A549 (cell line): ENCODE results near the gene CAVIN3. TPM values are rescaled to one million over a fixed set of nuclear protein-coding genes. Genes with fewer than 3 reads are reported as not detected.
"Not testable (repeated sequence)": the region's sequence is repeated elsewhere in the genome, so short reads cannot be mapped to it uniquely, and the experiment has no call there.

ENCODE experiments used
- ATAC-seq, 2 experiments: fragments of 200-7000 bp in 1 of 2; fragments of >200 bp in 1 of 2; cut with Nextera tagmentation in 1 of 2; cut with Tn5 transposase in 1 of 2; 3 replicates each; pipeline versions ENCODE4 v1.8.0 to v1.9.1; 2018 to 2020; ENCODE audit warnings: mild to moderate bottlenecking in 1 of 2, moderate library complexity in 1 of 2
- CTCF ChIA-PET: fragments of 300-600 bp; sonication (Branson Sonifier 250); formaldehyde crosslinking; extraction: SDS; loops from one replicate; lab custom pipeline; 2021; ENCODE audit warnings: antibody characterized with exemption, inconsistent platforms; lab: Yijun Ruan, JAX
- POLR2A ChIA-PET: fragments of 350-600 bp; formaldehyde crosslinking; extraction: SDS; loops from one replicate; lab custom pipeline; 2021; ENCODE audit warnings: antibody characterized with exemption, inconsistent platforms; lab: Yijun Ruan, JAX
- DNase-seq, 2 experiments: peaks; one replicate each; pipeline versions ENCODE4 v3.0.0 to v3.0.0-alpha.2; 2011 to 2016; ENCODE audit warnings: low read depth in 1 of 2, low spot score in 1 of 2
- FAIRE-seq: peaks from 2 replicates; lab custom pipeline; 2011; peaks lifted over from hg19 to GRCh38; lab: Jason Lieb, UNC
- H3K27ac ChIP-seq, 2 experiments: fragments of >200 bp; sonication (Bioruptor Twin); formaldehyde crosslinking; 3 replicates each; pipeline ENCODE4 v1.5.1; 2016 to 2017
- H3K4me1 ChIP-seq: fragments of >200 bp; sonication (Bioruptor Twin); formaldehyde crosslinking; 3 replicates; pipeline ENCODE4 v1.6.1; 2016
- H3K4me2 ChIP-seq: fragments of >200 bp; sonication (Bioruptor Twin); formaldehyde crosslinking; 3 replicates; pipeline ENCODE4 v1.6.1; 2016
- H3K4me3 ChIP-seq: fragments of >200 bp; sonication (Bioruptor Twin); formaldehyde crosslinking; 3 replicates; pipeline ENCODE4 v1.5.1; 2016
- H3K9me3 ChIP-seq: fragments of >200 bp; sonication (Bioruptor Twin); formaldehyde crosslinking; 3 replicates; pipeline ENCODE4 v1.6.1; 2016
- BHLHE40 ChIP-seq: IDR thresholded peaks from 2 replicates; pipeline ENCODE4 v1.6.1; 2012; ENCODE audit warnings: low read depth, low read length, inconsistent platforms
- CBX2 ChIP-seq: fragments of 200-600 bp; sonication (generic); IDR thresholded peaks from 2 replicates; pipeline ENCODE4 v1.6.1; 2016; ENCODE audit warnings: low read depth, mild to moderate bottlenecking, borderline replicate concordance
- CBX8 ChIP-seq: fragments of 200-600 bp; sonication (generic); IDR thresholded peaks from 2 replicates; pipeline ENCODE4 v1.6.1; 2016
- CHD2 ChIP-seq: fragments of 150-350 bp; IDR thresholded peaks from 2 replicates; pipeline ENCODE4 v1.6.1; 2014; ENCODE audit warnings: low read length; ENCODE audit not compliant: partially characterized antibody
- CHD4 ChIP-seq: fragments of 200-600 bp; sonication (generic); IDR thresholded peaks from 2 replicates; pipeline ENCODE4 v1.6.1; 2016; ENCODE audit warnings: antibody characterized with exemption, mild to moderate bottlenecking, borderline replicate concordance
- EHMT2 ChIP-seq: fragments of 200-600 bp; sonication (generic); IDR thresholded peaks from 2 replicates; pipeline ENCODE4 v1.6.1; 2016; ENCODE audit warnings: antibody characterized with exemption, low read depth, mild to moderate bottlenecking, moderate library complexity
- FOSB ChIP-seq: fragments of 250-450 bp; sonication (Bioruptor Pico); IDR thresholded peaks from 2 replicates; pipeline ENCODE4 v1.5.0; 2020; ENCODE audit warnings: mild to moderate bottlenecking, moderate library complexity
- FOSL2 ChIP-seq, 2 experiments: fragments of 450-650 bp in 1 of 2; fragments of >200 bp in 1 of 2; sonication (Bioruptor Twin) in 1 of 2; formaldehyde crosslinking; IDR thresholded peaks; 2 replicates each; pipeline versions ENCODE4 v1.5.0 to v1.6.1; 2016 to 2020; ENCODE audit warnings: mild to moderate bottlenecking in 1 of 2, moderate library complexity in 1 of 2
- FOXS1 ChIP-seq: fragments of 250-450 bp; sonication (Bioruptor Pico); IDR thresholded peaks from 2 replicates; pipeline ENCODE4 v1.5.0; 2020; ENCODE audit warnings: mild to moderate bottlenecking, moderate library complexity
- GATA3 ChIP-seq: IDR thresholded peaks from 2 replicates; pipeline ENCODE4 v1.6.1; 2012; ENCODE audit warnings: borderline replicate concordance
- JUN ChIP-seq, 2 experiments: fragments of >200 bp; sonication (Bioruptor Twin); formaldehyde crosslinking; IDR thresholded peaks; 2 replicates in 1 of 2; 3 replicates in 1 of 2; pipeline ENCODE4 v1.6.1; 2016 to 2017
- MAFK ChIP-seq: fragments of 450-650 bp; IDR thresholded peaks from 2 replicates; pipeline ENCODE4 v1.6.1; 2014; ENCODE audit not compliant: partially characterized antibody
- NFE2L2 ChIP-seq: fragments of 150-350 bp; conservative IDR thresholded peaks from 2 replicates; pipeline ENCODE4 v1.6.1; 2014; ENCODE audit warnings: low read length
- NPAS2 ChIP-seq: fragments of 250-450 bp; sonication (Bioruptor Pico); IDR thresholded peaks from 2 replicates; pipeline ENCODE4 v1.8.0; 2022; ENCODE audit warnings: mild to moderate bottlenecking, moderate library complexity, borderline replicate concordance
- SMC3 ChIP-seq: fragments of >200 bp; sonication (Bioruptor Twin); formaldehyde crosslinking; IDR thresholded peaks from 3 replicates; pipeline ENCODE4 v1.6.1; 2018; ENCODE audit warnings: inconsistent platforms
- SREBF2 ChIP-seq: fragments of 450-650 bp; IDR thresholded peaks from 2 replicates; pipeline ENCODE4 v1.6.1; 2014; ENCODE audit warnings: mild to moderate bottlenecking, moderate library complexity
- TFCP2L1 ChIP-seq: fragments of 250-450 bp; sonication (Bioruptor Pico); IDR thresholded peaks from 2 replicates; pipeline ENCODE4 v1.5.0; 2021; ENCODE audit warnings: mild to moderate bottlenecking
- ZFP36 ChIP-seq: fragments of 450-650 bp; IDR thresholded peaks from 2 replicates; pipeline ENCODE4 v1.6.1; 2014; ENCODE audit warnings: borderline replicate concordance; ENCODE audit not compliant: partially characterized antibody
- WGBS: methylation state at CpG from one replicate; pipeline ENCODE4 v1.1.6; 2017; ENCODE audit errors: missing lambda C conversion rate; 5-methylcytosine and 5-hydroxymethylcytosine counted together
- polyA plus RNA-seq, 4 experiments: library from polyadenylated mRNA; depleted of rRNA in 3 of 4; stranded (reverse); fragments of >200 nt; fragmentation: RNase III in 1 of 4; extraction: RNeasy Plus Mini Kit Qiagen cat#74134 plus additional on column Dnase treatment in 1 of 4; gene quantifications; 2 replicates in 3 of 4; 3 replicates in 1 of 4; pipeline ENCODE4 v1.2.3, GENCODE V29; 2011 to 2017
- TF ChIP-seq, protein P1 (sequence below): fragments of 200-600 bp; sonication (generic); IDR thresholded peaks from 2 replicates; pipeline ENCODE4 v1.6.1; 2016; ENCODE audit warnings: antibody characterized with exemption, mild to moderate bottlenecking, moderate library complexity

CAVIN3 gene
- polyA plus RNA-seq, 2 of the 4 experiments (the other 2 are of a cell fraction), result 6.0 to 26.7 TPM

DNA sequence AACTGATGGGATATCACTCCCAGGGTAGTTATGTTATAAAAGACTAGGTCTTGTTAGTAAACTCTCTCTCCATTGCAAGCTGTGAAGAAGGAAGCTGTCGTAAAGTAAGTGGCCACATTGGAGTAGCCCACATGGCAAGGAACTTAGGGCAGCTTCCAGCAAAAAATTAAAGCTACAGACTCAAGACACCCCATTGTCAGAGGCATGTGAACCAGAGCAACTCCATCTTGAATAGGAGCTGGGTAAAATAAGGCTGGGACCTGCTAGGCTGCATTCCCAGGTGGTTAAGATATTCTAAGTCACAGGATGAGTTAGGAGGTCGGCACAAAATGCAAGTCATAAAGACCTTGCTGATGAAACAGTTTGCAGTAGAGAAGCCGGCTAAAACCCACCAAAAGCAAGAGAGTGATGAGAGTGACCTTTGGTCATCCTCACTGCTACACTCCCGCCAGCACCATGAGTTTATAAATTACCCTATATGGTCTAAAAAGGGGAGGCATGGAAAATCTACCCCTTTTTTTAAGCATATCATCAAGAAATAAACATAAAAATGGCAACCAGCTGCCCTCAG is 36.8 kb downstream of the CAVIN3 start:
- CTCF ChIA-PET, result interaction anchor here (0.9 to 1.3 kb wide), 4 partner anchors 13 to 72 kb away, joined by 3 read pairs; no protein-coding TSS in a partner anchor
- TF ChIP-seq CHD2 (no peak), GATA3 (no peak), FOSB (CRISPR knock-in tag) (no peak), NPAS2 (CRISPR knock-in tag) (no peak), FOXS1 (CRISPR knock-in tag) (no peak), BHLHE40 (no peak), CBX8 (no peak), SMC3 (no peak), FOSL2 (IDR thresholded peaks at IDR 0.05) (no peak), FOSL2 (CRISPR knock-in tag; IDR thresholded peaks at IDR 0.05) (no peak), MAFK (no peak), SREBF2 (no peak)
- TF ChIP-seq, protein P1, sequence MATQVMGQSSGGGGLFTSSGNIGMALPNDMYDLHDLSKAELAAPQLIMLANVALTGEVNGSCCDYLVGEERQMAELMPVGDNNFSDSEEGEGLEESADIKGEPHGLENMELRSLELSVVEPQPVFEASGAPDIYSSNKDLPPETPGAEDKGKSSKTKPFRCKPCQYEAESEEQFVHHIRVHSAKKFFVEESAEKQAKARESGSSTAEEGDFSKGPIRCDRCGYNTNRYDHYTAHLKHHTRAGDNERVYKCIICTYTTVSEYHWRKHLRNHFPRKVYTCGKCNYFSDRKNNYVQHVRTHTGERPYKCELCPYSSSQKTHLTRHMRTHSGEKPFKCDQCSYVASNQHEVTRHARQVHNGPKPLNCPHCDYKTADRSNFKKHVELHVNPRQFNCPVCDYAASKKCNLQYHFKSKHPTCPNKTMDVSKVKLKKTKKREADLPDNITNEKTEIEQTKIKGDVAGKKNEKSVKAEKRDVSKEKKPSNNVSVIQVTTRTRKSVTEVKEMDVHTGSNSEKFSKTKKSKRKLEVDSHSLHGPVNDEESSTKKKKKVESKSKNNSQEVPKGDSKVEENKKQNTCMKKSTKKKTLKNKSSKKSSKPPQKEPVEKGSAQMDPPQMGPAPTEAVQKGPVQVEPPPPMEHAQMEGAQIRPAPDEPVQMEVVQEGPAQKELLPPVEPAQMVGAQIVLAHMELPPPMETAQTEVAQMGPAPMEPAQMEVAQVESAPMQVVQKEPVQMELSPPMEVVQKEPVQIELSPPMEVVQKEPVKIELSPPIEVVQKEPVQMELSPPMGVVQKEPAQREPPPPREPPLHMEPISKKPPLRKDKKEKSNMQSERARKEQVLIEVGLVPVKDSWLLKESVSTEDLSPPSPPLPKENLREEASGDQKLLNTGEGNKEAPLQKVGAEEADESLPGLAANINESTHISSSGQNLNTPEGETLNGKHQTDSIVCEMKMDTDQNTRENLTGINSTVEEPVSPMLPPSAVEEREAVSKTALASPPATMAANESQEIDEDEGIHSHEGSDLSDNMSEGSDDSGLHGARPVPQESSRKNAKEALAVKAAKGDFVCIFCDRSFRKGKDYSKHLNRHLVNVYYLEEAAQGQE, result no peak
- TF ChIP-seq, all 56 proteins: peak for 0
- POLR2A ChIA-PET, result no interaction called here
- 43% methylated on average over 4 of the region's 4 CpGs for WGBS
- Histone ChIP-seq H3K27ac (no peak overlapping the region), H3K9me3 (no peaks in the 10 kb centered on the region), H3K4me1 (peaks cover 7% of the 10 kb centered on the region; the same call in 1 of the 3 replicates), H3K4me3 (no peak overlapping the region), H3K4me2 (no peak overlapping the region)
- no peak for DNase-seq
- no peak for ATAC-seq
- FAIRE-seq, result no peak

DNA sequence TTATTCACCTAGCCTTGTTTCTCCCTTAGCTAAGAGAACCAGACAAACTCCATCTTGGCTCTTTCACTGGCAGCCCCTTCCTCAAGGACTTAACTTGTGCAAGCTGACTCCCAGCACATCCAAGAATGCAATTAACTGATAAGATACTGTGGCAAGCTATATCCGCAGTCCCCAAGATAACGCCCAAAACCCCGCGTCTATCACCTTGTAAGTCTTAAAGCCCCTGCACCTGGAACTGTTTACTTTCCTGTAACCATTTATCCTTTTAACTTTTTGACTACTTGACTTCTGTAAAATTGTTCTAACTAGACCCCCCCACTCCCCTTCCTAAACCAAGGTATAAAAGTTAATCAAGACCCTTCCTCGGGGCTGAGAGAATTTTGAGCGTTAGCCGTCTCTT is 39.5 kb downstream of the CAVIN3 start:
- FAIRE-seq, H3K9me3 ChIP-seq, POLR2A ChIA-PET, ATAC-seq, H3K4me1 ChIP-seq, DNase-seq, H3K27ac ChIP-seq, H3K4me3 ChIP-seq, H3K4me2 ChIP-seq: not testable (repeated sequence)
- CTCF ChIA-PET, result interaction anchor here (0.8 kb wide), 1 partner anchor 17 kb away, joined by 4 read pairs; no protein-coding TSS in a partner anchor
- WGBS, result 79% methylated on average over 7 of the region's 7 CpGs

DNA sequence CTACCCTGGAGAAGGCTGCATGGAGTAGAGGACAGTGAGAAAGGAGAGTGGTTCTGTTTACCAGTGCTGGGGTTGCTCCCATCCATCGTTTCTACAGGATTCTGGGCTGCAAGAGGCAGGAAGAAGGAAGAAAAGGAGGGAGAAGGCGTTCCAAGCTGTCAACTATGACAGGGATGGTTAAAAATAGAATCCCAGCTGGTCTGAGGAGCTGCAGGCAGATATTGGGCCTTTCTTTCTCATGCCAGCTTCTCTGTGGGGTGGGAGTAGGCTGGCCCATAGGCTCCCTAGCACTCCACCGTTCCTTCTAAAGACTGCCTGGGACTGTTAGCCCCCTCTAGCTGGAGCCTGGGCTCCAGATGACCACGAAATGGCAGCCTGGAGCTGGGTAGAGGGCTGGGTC is 47.1 kb downstream of the CAVIN3 start:
- TF ChIP-seq TFCP2L1 (CRISPR knock-in tag) (no peak), CHD4 (no peak)
- FAIRE-seq (no peak), DNase-seq (no peak), ATAC-seq (no peak)
- no peaks in the 10 kb centered on the region for H3K4me1 ChIP-seq
- H3K27ac ChIP-seq, result no peak overlapping the region
- H3K9me3 ChIP-seq, result peaks cover 7% of the 10 kb centered on the region
- H3K4me2 ChIP-seq, result no peak overlapping the region
- no peak overlapping the region for H3K4me3 ChIP-seq
- 8% methylated on average over 4 of the region's 4 CpGs for WGBS
- POLR2A ChIA-PET, result no interaction called here
- CTCF ChIA-PET, result interaction anchor here (0.6 to 2.5 kb wide), 4 partner anchors 9 to 81 kb away, joined by 3 to 7 read pairs (median 4); no protein-coding TSS in a partner anchor

DNA sequence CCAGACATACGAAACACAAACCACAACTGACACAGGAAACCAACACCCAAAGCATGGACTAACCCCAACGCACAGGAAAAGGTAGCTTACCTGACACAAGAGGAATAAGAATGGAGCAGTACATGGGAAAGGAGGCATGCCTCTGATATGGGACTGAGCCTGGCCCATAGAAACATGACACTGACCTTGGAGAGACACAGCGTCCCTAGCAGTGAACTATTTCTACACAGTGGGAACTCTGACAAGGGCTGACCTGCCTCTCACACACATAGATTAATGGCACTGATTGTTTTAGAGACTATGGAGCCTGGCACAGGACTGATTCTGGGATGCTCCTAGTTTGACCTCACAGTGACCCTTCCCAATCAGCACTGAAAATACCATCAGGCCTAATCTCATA is 48.7 kb downstream of the CAVIN3 start:
- peaks cover 4% of the 10 kb centered on the region for H3K9me3 ChIP-seq
- ATAC-seq (no peak), FAIRE-seq (no peak), DNase-seq (no peak)
- H3K4me2 ChIP-seq, result no peak overlapping the region
- H3K27ac ChIP-seq, result no peak overlapping the region
- CTCF ChIA-PET, result interaction anchor here (1.0 to 2.5 kb wide), 4 partner anchors 20 to 248 kb away, joined by 3 to 11 read pairs (median 8); no protein-coding TSS in a partner anchor
- no peaks in the 10 kb centered on the region for H3K4me1 ChIP-seq
- H3K4me3 ChIP-seq, result no peak overlapping the region
- POLR2A ChIA-PET, result no interaction called here
- WGBS, result 76% methylated on average over 2 of the region's 3 CpGs
- TF ChIP-seq NFE2L2 (no peak), CBX2 (no peak), ZFP36 (no peak), EHMT2 (no peak), JUN (IDR thresholded peaks at IDR 0.05) (no peak), CHD4 (no peak)
